ENCODE measurements around the gene EXOC1.

- TF ChIP-seq CTCF (IDR thresholded peaks at IDR 0.05; ENCODE audit: low read depth, low read length, poor library complexity, severe bottlenecking), result no peak
- no peak for TF ChIP-seq EZH2phosphoT487 (IDR thresholded peaks at IDR 0.05; ENCODE audit: borderline replicate concordance, low read length)
Measured at GRCh38 chr4:55834086-55834795, 19.2 kb upstream of the EXOC1 start.
